Prostate gland (tissue), 2 donors: ENCODE results near the gene EEF1AKMT3.

Experiments
- POLR2A ChIP-seq: fragments of 450-650 bp; IDR thresholded peaks from one replicate; pipeline ENCODE4 v1.6.1; 2016; ENCODE audit warnings: antibody characterized with exemption, mild to moderate bottlenecking
- POLR2AphosphoS5 ChIP-seq: sonication (generic); formaldehyde crosslinking; IDR thresholded peaks from one replicate; pipeline ENCODE4 v1.6.1; 2017; ENCODE audit warnings: antibody characterized with exemption
- TF ChIP-seq, protein P1 (sequence below), 4 experiments: fragments of 200-600 bp in 2 of 4; fragments of 450-650 bp in 2 of 4; sonication (generic) in 2 of 4; IDR thresholded peaks; 1 replicate in 3 of 4; 2 replicates in 1 of 4; pipeline ENCODE4 v1.5.1; 2016 to 2019; ENCODE audit warnings: antibody characterized with exemption in 4 of 4, mild to moderate bottlenecking in 2 of 4, moderate library complexity in 2 of 4

DNA sequence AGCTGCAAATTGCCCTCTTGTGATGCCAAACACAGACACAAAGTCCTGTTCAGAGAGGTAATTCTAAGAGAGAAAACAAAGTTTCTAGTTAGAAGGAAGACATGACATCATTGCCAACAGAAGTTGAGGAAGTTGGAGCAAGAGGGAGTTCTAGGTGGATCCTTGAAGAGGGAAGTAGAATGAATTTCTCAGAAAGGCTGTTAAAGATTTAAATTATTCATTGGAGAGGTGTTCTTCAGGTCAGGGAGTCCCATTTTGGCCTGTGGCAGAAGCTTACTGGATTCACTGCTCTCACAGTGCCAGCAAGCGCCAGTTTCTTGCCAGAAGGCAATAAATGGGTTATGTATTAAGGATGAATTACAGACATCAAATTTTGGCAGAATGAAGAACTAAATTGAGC lies 25.5 kb downstream of the EEF1AKMT3 start:
- TF ChIP-seq, protein P1, sequence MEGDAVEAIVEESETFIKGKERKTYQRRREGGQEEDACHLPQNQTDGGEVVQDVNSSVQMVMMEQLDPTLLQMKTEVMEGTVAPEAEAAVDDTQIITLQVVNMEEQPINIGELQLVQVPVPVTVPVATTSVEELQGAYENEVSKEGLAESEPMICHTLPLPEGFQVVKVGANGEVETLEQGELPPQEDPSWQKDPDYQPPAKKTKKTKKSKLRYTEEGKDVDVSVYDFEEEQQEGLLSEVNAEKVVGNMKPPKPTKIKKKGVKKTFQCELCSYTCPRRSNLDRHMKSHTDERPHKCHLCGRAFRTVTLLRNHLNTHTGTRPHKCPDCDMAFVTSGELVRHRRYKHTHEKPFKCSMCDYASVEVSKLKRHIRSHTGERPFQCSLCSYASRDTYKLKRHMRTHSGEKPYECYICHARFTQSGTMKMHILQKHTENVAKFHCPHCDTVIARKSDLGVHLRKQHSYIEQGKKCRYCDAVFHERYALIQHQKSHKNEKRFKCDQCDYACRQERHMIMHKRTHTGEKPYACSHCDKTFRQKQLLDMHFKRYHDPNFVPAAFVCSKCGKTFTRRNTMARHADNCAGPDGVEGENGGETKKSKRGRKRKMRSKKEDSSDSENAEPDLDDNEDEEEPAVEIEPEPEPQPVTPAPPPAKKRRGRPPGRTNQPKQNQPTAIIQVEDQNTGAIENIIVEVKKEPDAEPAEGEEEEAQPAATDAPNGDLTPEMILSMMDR (IDR thresholded peaks at IDR 0.05) = no peak
- no peak for TF ChIP-seq POLR2AphosphoS5
- TF ChIP-seq POLR2A = no peak
